Measurements from ENCODE around the gene PLXDC1.

GRCh38 chr17:39100530-39100929 lies 50.9 kb downstream of the PLXDC1 start:
- TF ChIP-seq, protein P1, sequence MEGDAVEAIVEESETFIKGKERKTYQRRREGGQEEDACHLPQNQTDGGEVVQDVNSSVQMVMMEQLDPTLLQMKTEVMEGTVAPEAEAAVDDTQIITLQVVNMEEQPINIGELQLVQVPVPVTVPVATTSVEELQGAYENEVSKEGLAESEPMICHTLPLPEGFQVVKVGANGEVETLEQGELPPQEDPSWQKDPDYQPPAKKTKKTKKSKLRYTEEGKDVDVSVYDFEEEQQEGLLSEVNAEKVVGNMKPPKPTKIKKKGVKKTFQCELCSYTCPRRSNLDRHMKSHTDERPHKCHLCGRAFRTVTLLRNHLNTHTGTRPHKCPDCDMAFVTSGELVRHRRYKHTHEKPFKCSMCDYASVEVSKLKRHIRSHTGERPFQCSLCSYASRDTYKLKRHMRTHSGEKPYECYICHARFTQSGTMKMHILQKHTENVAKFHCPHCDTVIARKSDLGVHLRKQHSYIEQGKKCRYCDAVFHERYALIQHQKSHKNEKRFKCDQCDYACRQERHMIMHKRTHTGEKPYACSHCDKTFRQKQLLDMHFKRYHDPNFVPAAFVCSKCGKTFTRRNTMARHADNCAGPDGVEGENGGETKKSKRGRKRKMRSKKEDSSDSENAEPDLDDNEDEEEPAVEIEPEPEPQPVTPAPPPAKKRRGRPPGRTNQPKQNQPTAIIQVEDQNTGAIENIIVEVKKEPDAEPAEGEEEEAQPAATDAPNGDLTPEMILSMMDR (IDR thresholded peaks at IDR 0.05) = no peak
- TF ChIP-seq POLR2A (IDR thresholded peaks at IDR 0.05) = no peak

Data from adrenal gland (tissue), 5 donors.